NCI-H2196 treated with DMSO at 0.1 percent for 48 hours (cell line): ENCODE results near the gene SULF2.

Experiments
- DNase-seq: peaks from one replicate; lab custom pipeline; 2025; ENCODE audit not compliant: unreplicated experiment; lab: John Stamatoyannopoulos, UW

The SULF2 gene

DNA sequence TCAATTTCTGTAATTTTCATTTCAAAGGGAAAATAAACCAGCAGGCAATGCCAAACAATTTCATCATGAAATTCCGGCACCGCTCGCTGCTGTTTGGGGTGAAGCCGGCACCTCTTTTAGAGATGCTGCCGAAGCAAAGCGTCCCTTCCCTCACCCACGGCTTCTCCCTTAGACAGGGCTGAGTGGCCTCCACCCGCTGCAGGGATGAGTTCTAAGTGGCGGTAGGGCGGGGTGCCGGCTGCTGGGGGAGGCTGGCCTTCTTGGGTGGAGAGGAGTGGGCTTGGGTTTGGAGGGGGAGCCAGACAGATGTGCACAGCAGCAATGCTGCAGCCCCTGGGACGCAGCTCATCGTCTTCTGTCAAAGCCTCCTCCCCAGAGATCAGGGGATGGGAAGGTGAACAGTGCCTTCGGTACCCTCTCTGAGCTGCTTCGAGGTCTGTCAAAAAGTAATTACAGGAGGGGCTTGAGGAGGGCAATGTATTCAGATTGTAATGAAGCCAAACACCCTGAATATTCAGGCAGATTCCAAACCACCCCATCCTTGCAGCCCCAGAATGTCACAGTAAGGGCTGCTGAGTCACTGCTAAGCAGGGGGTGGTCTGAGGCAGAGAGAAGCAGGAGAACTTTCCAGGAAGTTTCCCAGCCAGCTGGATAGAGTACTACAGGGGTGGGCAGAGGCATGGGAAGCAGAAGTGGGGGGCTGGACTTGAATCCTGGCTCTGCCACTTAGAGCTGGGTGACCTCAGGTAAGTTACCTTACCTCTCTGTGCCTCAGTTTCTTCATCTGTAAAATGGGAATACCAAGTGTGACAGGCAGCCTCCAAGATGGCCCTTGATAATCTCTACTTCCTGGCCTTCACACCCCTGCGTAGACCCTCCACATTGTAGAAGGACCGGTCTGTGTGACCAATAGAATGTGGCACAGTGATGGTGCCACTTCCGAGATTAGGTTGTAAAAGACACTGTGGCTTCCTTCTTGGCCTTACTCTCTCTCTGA, 96.6 kb downstream of the SULF2 start:
- DNase-seq: no peak

DNA sequence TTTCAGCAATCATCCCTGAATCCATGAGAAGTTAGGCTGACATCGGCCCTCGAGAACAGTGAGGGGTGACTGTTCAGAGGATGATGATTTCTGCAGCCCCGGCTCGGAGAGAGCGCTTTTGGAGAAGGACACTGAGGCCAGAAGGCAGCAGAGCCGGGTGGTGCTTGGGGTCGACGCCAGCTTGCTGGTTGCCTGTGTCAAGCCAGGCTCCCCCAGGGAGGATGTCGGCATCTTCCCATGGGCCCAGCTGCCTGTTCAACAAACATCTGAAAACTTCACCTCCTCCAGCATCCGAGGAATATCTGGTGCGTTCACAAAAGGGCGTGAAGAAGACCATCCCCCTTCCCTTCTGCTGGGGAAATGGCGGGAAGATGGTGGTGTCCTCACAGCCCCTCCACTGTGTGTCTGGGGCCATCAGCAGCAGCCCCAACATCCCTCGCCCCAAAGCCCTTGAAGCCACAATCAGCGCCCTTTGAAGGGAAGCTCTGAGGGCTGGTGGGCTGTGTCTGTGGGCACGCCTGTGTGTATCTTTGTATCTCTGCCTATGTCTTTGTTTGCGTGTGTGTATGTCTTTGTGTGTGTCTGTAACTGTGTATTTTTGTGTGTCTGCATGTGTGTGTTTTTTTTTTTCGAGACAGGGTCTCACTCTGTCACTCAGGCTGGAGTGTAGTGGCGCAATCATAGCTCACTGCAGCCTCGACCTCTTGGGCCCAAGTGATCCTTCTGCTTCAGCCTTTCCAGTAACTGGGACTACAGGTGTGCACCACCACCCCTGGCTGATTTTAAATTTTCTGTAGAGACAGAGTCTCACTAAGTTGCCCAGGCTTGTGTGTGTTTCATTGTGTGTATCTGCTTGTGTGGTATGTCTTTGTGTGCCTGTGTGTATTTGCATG, 97.9 kb downstream of the SULF2 start:
- no peak for DNase-seq

DNA sequence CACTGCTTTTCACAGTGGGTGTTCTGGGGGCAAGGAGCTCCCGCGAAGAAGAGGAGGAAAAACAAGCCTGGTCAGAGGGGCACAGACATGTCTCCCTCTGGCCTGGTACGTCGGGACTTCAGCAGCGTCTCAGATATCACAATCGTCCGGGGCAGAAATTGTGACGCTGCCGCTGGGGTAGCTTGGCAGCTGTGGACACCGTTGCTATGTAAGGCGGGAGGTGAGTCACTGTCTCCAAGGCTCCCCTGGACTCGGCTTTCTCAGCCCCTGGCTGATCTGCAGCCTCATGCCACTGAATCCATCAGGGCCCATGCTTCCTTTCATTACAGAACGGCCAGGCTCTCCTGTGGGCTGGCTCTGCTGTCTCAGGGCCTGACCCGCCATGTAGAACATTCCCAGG, 98.7 kb downstream of the SULF2 start:
- DNase-seq: no peak

DNA sequence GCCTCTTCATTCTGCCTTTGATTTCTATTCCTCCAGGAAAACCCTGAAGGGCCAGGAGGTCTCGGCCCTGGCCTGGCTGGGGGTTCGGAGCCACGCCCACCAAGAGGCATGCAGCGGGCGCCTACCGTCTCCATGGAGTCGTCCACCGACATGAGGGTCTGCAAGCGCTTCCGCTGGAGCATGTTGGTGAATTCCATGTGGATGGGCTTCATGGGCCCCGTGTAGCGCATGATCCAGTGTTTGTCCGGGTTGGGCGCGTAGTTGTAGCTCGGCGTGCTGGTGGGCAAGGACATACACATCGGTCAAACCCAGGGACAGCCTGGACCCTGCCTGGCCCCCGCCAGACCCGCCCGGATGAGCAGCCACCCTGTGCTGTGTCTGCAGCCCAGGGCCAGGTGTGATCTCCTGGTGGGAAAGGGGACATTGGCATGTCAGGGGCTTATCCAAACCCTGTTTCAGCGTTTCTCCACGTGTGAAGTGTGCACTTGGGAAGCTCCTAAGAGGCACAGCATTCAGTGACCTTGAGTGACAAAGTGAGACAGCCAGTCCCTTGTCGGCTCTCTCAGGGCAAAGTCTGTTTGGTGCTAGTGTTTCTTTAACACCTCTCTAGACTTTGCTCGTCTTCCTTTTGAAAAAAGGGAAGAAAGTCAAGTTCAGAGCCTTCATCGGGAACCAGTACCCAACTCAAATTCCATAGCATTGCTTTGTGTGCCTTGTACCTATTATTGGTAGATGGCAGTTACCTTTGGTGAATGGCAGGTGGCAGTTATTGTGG, 100.8 kb downstream of the SULF2 start:
- DNase-seq: no peak

DNA sequence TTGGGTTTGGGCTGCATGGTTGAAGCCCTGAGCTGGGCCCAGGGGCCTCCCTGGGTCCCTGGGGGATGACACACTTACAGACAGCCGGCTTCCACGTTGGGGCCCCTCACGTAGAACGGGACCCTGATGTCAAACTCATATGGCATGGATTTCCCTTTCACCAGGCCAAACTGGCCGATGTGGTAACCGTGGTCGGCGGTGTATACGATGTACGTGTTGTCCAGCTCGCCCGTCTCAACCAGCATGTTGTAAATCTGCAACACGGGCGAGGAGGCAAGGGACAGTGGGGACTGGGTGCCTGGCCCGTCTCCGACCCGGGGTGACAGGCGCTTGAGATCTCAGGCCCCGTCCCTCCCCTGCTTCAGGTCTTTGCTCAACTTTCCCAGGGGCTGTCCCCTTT, 102.4 kb downstream of the SULF2 start:
- DNase-seq: no peak

DNA sequence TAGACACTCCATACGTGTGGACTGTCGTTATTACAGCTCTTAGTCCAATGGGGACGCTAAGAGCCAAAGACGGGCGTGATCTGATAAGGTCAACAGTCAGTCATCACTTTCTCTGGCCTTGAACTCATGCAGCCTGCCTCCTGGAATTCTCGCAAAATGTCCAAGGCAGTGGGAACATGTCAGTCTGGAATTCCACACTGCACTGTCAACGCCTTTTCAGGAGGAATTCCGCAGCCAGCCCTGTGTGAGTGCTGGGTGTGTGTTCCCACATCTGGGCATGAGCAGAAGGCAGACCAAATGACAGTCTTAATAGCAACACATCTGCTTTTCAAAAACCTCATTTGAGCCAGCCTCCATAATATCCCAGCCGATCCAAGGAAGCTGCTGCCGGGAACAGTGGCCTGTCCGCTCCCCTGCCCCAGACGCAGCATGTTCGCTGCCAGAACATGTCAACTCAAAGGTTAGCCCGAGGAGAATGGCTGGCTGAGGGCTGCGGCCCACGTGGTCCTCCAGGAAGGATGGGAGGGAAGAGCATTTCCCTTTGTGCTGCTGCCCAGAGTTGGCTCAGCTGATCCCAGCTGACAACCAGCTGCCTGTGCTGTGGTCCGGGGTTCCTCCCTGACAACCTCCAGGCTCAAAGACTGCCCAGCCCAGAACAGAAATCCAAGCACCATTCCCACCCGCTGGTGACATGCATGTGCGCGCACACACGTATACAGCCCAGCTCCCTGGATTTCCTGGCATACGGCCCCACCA, 103.1 kb downstream of the SULF2 start:
- no peak for DNase-seq

DNA sequence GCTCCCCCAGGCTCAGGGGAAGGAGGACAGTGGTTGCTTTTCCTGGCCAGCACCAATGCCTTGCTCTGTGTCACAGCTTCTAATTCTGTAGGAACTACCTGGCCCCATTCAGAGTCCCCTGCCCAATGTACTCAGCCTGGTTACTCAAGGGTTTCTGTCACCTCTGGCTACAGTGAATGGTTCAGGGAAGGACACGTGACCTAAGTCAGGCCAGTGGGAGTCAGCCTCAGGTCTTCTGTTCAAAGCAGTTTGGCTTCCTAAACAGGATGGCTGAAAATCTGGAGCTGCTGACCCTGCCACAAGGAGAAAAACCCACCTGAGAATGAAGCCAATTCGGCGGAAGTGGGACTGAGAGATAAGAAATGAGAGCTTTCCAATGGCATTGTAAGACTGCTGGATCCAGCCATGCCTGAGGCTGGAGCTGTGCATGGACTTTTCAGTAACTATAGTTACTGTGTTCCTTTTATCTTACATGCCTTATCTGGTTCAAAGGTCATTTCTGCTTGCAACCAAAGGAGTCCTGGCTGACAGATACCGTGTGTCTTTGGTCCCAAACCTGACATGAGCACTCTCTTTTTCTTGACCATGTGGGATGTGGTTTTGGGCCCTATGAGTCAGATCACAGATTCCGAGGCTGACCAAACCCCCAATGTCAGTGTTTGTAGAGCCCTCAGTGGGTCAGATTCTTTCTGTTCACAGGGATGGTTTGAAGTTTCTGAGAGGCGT, 104.3 kb downstream of the SULF2 start:
- DNase-seq: no peak

DNA sequence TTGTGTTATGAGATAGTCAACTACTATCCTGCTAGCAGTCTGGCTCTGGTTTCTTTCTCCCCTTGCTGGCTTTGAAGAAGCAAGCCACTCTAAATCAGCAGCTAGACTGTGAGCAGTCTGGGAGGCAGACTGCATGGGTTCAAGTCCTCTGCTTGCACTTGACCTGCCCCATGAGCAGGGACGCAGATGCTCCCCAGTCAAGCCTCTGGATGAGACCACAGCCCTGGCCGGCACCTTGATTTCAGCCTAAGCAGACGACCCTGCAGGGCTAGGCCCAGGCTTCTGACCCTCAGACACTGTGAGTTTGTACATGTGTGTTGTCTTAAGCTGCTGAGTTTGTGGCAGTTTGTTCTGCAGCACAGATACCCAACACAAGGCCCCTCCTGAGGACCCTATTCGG, 105.8 kb downstream of the SULF2 start:
- no peak for DNase-seq

DNA sequence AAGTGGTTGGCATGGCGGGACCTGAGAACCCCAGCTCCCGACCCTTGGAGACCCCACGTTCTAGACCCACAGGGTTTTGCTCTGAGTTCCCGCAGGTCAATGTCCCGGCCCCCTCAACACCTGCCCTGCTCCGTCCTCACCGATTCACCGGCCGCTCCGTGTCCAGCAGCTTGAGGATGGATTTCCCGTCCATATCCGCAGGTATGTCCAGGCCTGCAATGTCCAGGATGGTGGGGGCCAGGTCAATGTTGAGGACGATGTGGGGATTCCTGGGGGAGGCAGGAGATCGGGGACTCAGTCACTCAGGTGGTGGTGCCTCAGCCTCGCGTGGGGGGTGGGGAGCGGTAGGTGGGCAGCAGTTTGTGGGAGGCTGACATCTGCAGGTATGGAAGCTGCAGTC, 106.7 kb downstream of the SULF2 start:
- no peak for DNase-seq

DNA sequence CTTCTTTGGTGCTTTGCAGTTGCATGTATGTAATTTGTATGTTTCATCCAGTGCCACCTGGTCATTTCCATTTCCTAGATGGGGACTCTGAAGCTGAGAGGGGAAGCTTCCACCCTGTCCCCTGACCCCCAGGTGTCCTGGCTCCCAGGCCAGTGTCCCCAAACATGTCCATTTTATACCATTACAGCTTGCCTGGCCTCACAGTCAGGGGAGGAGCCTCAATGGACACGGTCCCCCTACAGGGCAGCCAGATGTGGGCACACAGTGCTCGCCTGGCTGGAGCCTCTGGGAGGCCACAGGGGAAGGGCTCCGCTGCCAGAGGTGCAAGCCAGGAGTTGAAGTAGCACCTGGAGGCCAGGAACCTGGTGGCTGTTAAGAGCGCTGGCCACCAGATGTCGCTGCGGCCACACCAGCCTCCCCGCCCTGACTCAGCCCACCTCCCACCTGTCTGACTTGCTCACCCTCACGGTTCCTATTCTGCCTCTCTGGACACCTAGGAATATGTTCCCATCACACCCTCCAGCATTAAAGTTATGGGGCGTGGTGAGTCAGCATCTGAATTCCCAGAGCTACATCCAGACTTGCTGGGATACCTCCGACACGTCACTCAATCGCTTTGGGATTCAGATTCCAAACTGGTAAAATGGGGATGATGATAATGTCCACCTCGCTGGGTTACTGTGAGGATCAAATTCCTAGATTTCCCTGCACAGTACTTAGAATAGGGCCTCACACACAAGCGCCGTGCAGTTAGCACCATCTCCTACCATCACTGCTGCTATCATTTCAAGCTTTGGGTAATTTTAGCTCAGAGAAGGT, 107.4 kb downstream of the SULF2 start:
- DNase-seq: peak; percentile 65

DNA sequence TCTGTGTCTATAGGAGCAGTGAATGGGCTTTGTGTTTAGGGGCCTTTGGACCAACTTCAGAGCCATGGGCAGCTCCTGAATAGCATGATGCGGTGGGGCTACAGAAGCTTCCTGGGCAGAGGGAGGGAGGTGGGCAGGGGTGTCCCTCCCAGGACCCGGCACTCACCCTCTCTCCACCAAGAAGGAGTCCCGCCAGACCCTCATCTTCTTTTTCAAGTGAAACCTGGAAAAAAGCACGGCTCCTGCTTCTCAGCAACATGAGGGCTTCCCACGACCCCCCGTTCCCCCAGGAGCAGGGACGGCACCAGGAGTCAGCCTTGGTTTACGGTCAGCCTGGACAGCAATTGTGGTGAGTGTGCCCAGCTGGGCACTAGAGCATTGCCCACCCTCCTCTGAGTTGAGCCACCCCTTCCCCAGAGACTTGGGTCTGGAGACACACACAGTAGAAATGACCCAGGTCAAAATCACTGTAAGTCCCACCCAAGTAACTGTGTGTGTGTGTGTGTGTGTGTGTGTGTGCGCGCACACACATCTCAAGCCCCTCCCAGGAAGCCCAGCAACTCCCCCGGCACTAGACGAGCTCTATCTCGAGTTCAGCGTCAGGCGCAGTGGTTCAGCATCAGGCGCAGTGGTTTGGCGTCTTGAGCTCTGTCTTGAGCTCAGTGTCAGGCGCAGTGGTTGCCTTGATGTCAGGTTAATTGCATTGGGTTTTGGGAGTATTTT, 108.2 kb downstream of the SULF2 start:
- no peak for DNase-seq

DNA sequence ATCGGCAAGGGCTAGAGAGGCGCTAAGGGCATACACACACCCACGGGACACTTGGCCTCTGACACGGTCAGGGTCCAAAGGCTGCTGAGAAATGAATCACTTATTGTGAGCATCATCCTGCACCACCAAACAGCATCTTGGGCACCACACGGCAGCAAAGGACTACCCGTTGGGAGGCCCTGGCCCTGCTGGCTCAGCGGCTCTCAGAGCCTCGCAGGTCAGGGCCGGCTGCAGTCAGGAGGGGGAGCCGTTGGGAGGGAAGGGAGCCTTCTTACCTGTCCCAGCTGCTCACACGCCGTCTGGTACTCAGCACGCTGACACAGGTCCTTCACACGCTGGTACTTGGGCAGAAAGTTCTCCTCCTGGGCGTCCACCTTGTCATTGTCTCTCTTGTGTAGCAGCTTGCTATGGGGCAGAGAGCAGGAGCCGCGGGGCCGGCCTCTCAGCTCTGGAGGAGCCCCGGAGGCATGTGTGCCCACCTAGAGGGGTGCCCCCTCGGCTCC, 109.0 kb downstream of the SULF2 start:
- no peak for DNase-seq

DNA sequence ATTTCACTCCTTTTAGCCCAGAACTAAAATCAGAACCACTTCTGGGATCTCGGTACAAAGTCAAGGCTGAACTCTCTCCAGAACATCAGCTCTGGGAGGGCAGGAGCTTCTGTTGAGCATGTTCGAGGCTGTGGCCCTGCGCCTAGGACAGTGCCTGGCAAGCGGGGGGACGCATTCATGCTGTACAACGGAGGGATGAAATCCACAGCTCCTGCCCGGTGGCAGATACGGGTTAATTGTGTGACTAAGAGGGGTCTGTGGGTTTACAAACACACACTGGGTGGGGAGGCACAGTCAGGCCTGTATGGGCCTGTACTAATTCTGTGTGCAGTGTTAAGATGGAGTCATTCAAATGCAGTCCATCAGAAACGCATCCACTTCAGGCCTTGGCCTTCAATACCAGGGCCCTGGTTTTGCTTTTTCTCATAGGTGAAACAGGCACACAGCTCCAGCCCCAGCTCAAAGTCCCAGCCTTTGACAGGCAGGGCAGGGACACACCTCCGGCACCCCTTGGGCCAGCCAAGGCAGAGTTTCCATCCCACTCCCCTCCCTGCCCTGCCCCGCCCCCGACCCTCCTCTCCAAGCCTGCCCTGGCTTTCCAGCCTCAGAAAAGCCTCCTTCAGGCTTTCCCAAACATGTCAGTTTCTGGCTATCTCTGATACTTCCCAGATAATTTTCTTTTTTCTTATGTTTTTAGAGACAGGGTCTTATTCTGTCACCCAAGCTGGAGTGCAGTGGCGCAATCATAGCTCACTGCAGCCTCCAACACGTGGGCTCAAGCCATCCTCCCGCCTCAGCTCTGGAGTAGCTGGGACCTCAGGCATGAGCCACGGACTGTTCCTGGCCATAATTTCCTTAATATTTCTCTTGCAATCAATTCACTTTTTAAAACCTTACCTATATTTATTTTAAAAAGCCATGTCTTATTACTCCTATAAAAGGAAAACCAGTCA, 109.8 kb downstream of the SULF2 start:
- no peak for DNase-seq

DNA sequence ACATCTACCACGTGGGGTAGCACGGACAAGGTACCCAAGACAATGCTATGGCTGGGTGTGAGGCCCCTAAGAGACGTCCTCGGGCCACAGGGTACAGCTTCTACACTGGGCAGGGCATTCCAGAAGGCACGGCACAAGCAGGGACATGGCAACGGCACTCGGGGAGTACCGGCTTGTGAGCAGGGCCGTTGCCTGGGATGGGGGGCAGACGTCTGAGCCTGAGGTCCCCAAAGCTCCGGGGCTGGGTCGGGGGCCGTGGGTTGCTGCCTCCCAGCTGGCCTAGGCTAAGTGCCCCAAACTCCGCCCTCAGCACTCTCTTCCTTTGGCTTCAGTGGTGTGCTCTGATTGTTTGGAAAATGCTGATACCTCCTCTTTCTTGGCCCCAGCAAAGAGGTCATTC, 110.6 kb downstream of the SULF2 start:
- DNase-seq: no peak

DNA sequence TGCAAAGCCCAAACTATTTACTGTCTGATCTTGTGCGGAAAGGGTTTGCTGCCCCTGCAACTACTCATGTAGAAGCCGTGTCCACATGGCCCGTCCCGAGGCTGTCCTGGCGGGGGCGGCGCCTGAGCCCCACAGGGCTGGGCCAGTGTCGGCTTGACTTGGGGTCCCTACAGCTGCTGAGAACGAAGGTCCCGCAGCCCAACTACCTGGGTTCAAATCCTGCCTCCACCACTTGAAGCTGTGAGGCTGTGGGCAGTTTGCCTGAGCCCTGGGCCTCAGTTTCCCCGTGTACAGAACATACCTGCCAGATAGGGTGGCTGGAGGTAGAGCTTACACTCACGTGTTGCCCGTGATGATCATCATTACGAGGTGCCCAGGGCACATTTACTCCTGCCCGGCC, 111.1 kb downstream of the SULF2 start:
- no peak for DNase-seq

DNA sequence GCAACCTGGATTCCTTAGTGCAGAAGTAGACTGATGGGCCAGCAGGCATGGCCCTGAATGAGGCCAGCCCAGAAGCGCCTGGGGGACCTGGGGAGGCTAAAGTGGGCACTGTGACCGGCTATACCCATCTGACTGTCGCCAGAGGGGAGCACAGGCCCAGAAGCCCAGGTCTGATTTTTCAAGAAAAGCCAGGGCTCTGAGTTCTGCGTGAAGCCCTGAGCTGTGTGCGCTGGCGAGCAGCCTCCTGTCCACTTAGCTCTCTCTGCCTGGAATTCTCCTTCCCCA, 111.7 kb downstream of the SULF2 start:
- no peak for DNase-seq
